Measurements from ENCODE around the gene ASIP. TPM values are rescaled to one million over a fixed set of nuclear protein-coding genes. Genes with fewer than 3 reads are reported as not detected.
"Not testable (repeated sequence)": the region's sequence is repeated elsewhere in the genome, so short reads cannot be mapped to it uniquely, and the experiment has no call there.

Gene ASIP
- total and polyA plus RNA-seq, 7 donors, result 0.06 to 0.68 (median 0.40) TPM; not detected in 4

GRCh38 chr20:34256629-34257124 lies 15.5 kb downstream of the ASIP start:
- Histone ChIP-seq H3K27ac (no peak overlapping the region), H3K36me3 (ENCODE audit: insufficient read depth in 1 of 2, low read depth in 1 of 2) (no peaks in the 10 kb centered on the region), H3K27me3 (ENCODE audit: insufficient read depth in 3 of 3, low read length in 2 of 3) (no peaks in the 10 kb centered on the region), H3K4me3 (no peak overlapping the region), H3K4me1 (no peaks in the 10 kb centered on the region), H3K9me3 (no peaks in the 10 kb centered on the region)
- TF ChIP-seq CTCF (IDR thresholded peaks at IDR 0.05), result no peak
- DNase-seq (no peak), ATAC-seq (no peak)
- intact Hi-C loops (cut with DNase I), result no loop called here
- WGBS, 3 donors, result 70 to 87% (median 82%) methylated on average over 5 of the region's 5 CpGs

- H3K27ac ChIP-seq, result no peak overlapping the region
- peaks cover 5% of the 10 kb centered on the region for H3K4me1 ChIP-seq
- H3K36me3 ChIP-seq (ENCODE audit: insufficient read depth in 1 of 2, low read depth in 1 of 2), result no peaks in the 10 kb centered on the region
- 86 to 91% (median 89%) methylated on average over 5 of the region's 5 CpGs for WGBS, 3 donors
- no peaks in the 10 kb centered on the region for H3K9me3 ChIP-seq
- H3K4me3 ChIP-seq, result no peak overlapping the region
- DNase-seq (no peak), ATAC-seq (no peak)
- H3K27me3 ChIP-seq (ENCODE audit: insufficient read depth in 3 of 3, low read length in 2 of 3), result no peaks in the 10 kb centered on the region
- intact Hi-C loops (cut with DNase I), result loop anchor here in 1 of 2 donors (10.0 kb wide), 1 partner anchor 66 kb away; no protein-coding TSS in a partner anchor
- TF ChIP-seq CTCF (IDR thresholded peaks at IDR 0.05), result no peak
These were observed 19.2 kb downstream of the ASIP start for GRCh38 chr20:34260208-34260942.

- H3K9me3 ChIP-seq, result no peaks in the 10 kb centered on the region
- peaks cover 5% of the 10 kb centered on the region for H3K4me1 ChIP-seq
- DNase-seq (peak in 1 of 2 donors; percentile 54), ATAC-seq (peak; percentile 76 to 82 (median 79))
- H3K27ac ChIP-seq, result peak overlapping the region; percentile 19
- no peaks in the 10 kb centered on the region for H3K27me3 ChIP-seq (ENCODE audit: insufficient read depth in 3 of 3, low read length in 2 of 3)
- WGBS, 3 donors, result 45 to 52% (median 46%) methylated on average over 9 of the region's 9 CpGs
- no peaks in the 10 kb centered on the region for H3K36me3 ChIP-seq (ENCODE audit: insufficient read depth in 1 of 2, low read depth in 1 of 2)
- intact Hi-C loops (cut with DNase I), result loop anchor here in 1 of 2 donors (10.0 kb wide), 1 partner anchor 68 kb away; no protein-coding TSS in a partner anchor
- TF ChIP-seq CTCF (IDR thresholded peaks at IDR 0.05), result no peak
- H3K4me3 ChIP-seq, result no peak overlapping the region
These were observed 21.5 kb downstream of the ASIP start for GRCh38 chr20:34262488-34263288.

- not testable (repeated sequence) for ATAC-seq; H3K27me3 ChIP-seq (ENCODE audit: insufficient read depth in 3 of 3, low read length in 2 of 3); H3K4me1 ChIP-seq; H3K36me3 ChIP-seq (ENCODE audit: insufficient read depth in 1 of 2, low read depth in 1 of 2); DNase-seq; H3K9me3 ChIP-seq; H3K27ac ChIP-seq; H3K4me3 ChIP-seq
- WGBS, 3 donors, result 89 to 92% (median 91%) methylated on average over 8 of the region's 8 CpGs
- intact Hi-C loops (cut with DNase I), result loop anchor here in 1 of 2 donors (10.0 kb wide), 1 partner anchor 69 kb away; no protein-coding TSS in a partner anchor
These were observed 22.2 kb downstream of the ASIP start for GRCh38 chr20:34263468-34263867.

GRCh38 chr20:34264141-34264540 lies 22.9 kb downstream of the ASIP start:
- peaks cover 5% of the 10 kb centered on the region for H3K4me1 ChIP-seq
- DNase-seq, result no peak
- no peak overlapping the region for H3K4me3 ChIP-seq
- TF ChIP-seq CTCF (IDR thresholded peaks at IDR 0.05), result no peak
- intact Hi-C loops (cut with DNase I), result loop anchor here in 1 of 2 donors (10.0 kb wide), 1 partner anchor 69 kb away; no protein-coding TSS in a partner anchor
- no peak overlapping the region for H3K27ac ChIP-seq
- WGBS, 3 donors, result 91 to 96% (median 94%) methylated on average over 5 of the region's 5 CpGs
- H3K9me3 ChIP-seq, result no peaks in the 10 kb centered on the region
- no peak for ATAC-seq
- H3K36me3 ChIP-seq (ENCODE audit: insufficient read depth in 1 of 2, low read depth in 1 of 2), result no peaks in the 10 kb centered on the region
- H3K27me3 ChIP-seq (ENCODE audit: insufficient read depth in 3 of 3, low read length in 2 of 3), result no peaks in the 10 kb centered on the region
